ENCODE data around the gene XCL1.

DNA sequence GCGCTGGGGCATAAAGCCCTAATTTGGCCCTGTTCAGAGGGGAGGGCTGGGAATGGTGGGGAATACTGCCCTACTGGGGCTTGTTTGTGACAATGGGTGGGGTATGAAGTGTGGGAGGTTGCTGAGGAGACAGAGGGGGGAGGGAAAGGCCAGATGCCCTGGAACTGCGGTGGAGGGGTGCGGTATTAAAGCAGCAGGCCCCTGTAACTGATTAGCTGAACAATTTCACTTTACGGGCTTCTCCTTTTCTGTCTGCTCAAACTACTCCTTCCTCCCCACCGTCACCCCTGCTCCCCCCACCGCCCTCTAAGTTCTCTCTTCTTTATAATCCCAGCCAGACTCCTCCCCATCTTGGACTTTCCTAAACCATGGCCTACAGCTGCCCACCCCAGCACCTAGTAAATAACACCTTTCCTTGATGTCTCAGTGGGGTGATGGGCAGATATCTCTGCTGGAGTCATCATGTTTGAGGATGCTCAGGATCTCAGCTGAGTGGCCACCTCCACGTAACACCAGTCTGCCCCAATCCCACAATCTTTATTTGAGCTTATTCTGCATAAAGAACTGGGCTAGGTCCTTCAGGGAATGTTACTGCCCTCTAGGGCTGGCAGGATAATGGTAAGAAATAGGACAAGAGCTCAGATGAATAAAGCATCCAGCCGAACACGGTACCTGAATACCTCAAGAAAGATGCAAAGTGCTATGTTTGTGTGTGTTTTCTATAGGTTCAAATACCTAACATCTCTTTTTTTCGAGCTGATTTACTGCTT lies 33.5 kb downstream of the XCL1 start:
- TF ChIP-seq GATA2 (IDR thresholded peaks at IDR 0.05; ENCODE audit: low read depth, low read length), result no peak
- TF ChIP-seq GATA3 (IDR thresholded peaks at IDR 0.05; ENCODE audit: low read depth, low read length), result no peak
